GM18520 (cell line): ENCODE data around the gene TTLL6.

Source experiments
- ATAC-seq: cut with Tn5 transposase; IDR thresholded peaks from one replicate; pipeline ENCODE4 v1.9.1; 2021; ENCODE audit not compliant: unreplicated experiment

The TTLL6 gene

DNA sequence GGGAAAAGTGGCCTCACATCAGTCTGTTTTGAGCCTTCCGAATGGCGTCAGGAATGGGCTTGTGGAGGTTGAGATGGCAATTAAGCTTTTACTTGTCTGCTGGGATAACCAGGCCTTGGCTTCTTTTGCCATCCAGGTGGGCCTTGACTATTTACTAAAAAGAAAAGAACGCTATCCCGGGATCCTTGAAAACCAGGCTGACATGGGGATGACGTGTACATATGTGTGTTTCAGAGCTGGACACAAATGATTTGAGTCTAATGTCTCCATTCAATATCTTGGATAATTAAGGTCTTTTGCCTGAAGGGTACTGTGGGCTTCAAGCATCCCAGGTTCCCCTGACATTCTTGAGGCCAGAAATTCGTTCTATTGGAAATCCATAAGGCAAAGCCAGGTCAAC lies 55.9 kb downstream of the TTLL6 start:
- no peak for ATAC-seq

- ATAC-seq, result no peak
Measured at GRCh38 chr17:48760411-48760810, 56.6 kb downstream of the TTLL6 start.

GRCh38 chr17:48759288-48759687 lies 57.7 kb downstream of the TTLL6 start:
- no peak for ATAC-seq

- ATAC-seq, result no peak
Measured at GRCh38 chr17:48757524-48757961, 59.5 kb downstream of the TTLL6 start.

GRCh38 chr17:48756830-48757251 lies 60.2 kb downstream of the TTLL6 start:
- no peak for ATAC-seq

DNA sequence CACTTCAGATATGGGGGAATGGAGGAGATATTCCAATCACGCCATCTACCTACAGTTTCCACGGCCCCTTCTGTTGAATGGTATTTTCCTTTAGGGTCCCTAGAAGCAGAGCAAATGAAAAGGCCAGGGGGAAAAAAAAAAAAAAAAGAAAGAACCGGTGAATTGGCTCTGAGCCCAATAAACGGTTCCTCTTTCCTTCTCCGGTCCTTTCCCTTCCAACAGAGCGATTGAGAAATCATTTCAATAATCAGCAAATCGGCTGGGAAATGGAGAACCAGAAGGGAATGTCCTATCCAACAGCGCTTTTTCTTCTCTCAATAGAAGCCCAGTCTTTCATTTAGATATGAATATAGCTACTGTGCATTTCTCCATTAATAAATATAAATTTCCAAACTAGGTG lies 61.7 kb downstream of the TTLL6 start:
- ATAC-seq, result no peak

- no peak for ATAC-seq
Measured at GRCh38 chr17:48754500-48755261, 62.3 kb downstream of the TTLL6 start.

DNA sequence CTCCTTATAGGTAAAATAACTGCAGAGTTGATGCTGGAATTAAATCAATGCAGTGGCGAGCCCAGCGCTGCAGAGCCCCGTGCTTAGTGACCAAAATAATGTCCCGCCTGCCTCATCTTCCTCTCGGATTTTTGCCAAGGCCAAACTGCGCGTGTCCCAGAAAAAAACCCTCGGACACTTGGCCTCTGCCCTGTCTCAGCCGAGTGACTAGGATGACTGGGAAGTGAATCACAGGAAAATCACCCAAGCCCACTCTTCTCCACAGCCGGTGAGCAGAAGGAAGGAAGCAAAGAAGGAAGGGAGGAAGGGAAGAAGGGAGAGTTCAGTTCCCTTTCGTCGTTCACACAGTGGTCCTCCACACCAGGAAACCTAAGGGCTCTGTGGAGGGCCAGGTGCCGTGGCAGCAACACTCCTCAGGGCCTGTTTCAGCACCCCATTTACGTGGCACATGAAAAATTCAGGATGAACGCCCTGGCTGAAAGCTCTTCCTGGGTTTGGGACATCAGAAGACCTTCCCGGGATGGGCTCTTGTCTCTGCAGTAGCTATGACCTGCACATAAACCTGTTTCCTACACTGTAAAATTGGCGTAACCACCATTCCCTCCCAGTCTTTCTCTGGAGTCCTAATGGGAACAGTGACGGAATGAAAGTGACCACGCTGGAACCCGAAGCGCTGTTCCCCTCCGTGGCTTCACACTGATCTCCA lies 63.1 kb downstream of the TTLL6 start:
- ATAC-seq, result no peak

DNA sequence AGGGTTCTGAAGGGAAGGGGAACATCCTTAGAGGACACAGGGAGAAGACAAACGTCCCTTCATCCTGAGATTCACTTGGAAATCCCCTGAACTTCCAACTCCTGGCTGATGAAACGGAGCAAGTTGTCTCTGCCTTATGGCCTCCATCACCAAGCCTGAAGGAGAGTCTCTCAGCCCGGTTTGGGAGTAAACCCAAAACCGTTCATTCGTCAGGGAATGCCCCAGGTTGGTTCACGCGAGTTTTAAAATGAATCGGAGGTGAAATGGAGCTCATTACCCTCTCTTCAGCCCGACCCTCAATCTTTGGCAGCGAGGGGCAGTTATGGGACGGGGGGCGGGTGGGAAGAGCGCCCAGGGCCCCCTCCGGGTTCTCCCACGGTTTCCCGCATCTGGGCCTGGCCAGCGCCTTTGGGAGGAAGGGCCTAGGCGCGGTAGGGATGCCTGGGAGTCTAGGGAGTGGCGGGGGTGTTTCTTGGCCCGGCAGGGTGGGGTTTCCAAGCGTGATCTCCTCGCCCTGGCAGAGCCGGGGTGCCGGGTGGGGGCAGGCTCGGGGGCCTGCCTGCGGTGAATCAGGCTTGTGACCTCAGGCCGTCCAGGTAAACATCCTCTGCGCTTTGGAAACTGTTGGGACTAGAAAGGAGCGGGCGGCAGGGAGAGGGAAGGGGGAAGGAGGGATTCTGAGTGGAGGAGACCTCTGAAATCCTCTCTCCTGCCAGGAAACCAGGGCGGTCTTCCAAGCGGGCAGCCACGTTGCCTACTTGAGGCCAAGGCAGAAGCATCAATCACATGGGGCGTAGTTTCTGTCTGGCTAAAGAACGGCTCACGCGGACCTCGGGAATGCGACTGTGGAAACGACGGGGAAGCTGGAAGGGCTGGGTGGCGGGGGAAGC lies 64.4 kb downstream of the TTLL6 start:
- no peak for ATAC-seq

- no peak for ATAC-seq
Measured at GRCh38 chr17:48751733-48752398, 65.2 kb downstream of the TTLL6 start.

DNA sequence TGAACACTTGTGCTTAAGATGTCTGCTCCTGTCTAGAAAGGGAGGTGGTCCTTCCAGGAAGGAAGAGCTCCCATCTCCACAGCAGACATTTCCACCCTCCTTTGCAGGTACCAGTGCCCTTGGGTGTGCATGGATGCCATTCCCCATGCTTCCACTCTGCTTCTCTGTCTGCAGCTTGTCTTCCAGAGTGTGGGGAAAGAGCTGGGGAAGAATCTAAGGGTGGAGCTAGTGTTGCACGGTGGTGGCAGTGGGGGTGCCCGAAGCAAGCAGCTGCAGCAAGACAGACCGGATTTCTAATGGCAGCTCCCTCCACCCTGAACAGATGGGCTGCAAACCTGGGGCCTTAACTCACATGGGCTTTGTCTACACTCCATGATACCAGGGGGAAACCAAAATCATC lies 65.9 kb downstream of the TTLL6 start:
- ATAC-seq, result no peak

DNA sequence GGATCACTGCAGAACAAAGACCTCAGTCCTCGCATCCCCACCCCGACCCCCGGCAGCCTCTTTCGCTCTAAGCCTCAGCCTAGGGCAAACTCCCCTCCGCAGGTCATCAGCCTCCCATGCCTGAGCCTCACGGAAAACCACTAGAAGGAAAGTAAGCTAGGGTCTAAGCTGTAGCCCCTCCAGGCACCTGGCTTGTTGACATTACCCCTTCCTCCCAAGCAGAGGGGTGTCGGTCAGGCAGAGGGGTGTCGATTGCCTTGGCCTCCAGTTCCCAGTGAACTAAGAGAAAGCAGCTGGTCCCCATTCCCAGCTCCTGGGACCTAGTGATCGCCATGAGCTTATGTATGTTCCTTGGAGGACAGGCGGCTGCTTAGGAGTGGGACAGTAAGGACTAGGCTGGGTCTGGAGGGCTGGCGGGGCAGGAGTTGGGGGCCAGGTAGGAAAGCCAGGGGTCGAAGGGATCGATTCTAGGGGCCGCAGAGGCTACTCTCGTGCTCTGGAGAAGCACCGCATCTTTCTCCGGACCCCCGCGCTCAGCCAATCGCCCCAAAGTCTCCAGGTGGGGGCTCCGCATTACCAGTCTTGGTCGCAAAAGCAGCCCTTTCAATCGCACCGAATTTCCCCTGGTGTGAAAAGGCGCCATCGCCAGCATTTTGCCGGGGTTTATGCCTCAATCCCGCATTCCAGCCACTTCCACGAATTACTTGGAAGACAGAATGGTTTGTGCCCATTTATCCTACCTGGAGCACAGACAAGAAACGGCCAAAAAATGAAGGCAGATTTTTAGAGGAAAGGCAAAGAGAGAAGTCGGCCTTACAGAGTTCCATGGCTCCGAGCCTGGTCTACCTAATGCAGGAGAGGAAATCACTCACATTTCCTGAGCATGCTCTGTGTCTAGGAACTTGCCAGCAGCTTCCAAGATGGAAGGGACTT lies 67.1 kb downstream of the TTLL6 start:
- ATAC-seq, result no peak

GRCh38 chr17:48748718-48749566 lies 68.1 kb downstream of the TTLL6 start:
- no peak for ATAC-seq

DNA sequence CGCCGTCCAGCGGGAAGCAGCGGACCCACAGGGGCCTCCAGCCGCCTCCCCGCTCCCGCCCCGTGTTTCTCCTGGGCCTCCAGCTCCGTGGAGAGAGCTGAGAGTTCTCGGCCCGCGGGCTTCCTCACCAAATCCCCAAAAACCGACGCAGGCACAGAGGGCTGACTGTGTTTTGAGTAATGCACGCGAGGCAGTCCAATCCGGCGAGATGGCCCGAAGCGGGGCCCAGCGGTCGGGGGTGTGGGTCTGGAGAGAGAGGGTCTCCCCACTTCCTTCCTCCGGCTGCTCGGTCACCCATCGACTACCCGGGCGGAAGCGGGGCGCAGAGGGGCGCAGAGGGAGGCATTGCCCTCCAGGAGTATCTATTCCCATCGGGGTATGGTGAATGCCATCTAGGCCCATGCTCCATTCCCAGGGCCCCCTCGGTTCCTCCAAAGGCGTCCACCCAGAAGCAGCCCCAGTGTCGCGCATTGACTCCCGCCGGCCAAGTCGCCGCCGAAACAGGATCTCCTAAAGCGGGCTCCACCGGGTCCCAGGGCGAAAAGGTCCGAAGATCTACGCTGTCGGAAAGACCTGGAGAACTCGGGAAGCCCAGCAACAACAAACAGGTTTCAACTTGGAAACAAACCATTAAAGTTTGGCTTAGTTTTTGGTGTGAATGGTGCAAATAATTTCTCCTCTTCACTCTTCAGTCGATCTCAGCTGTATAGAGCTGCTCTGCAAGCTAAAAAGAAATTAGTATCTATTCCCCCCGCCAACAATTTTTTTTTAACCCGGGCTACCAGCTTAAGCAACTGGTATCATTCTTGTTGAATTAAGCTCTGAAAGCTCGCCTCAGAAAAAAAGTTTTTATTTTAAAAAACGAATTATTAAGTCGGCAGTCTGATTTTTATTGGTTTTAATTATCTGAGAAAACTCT lies 69.3 kb downstream of the TTLL6 start:
- ATAC-seq, result no peak

GRCh38 chr17:48746916-48747444 lies 70.0 kb downstream of the TTLL6 start:
- ATAC-seq, result no peak

GRCh38 chr17:48745381-48746275 lies 71.4 kb downstream of the TTLL6 start:
- no peak for ATAC-seq

GRCh38 chr17:48740537-48740936 lies 76.5 kb downstream of the TTLL6 start:
- ATAC-seq, result no peak
